ENCODE results near the gene PIEZO2.

Gene PIEZO2

GRCh38 chr18:10771053-10771709 lies 378.2 kb downstream of the PIEZO2 start:
- no peak for DNase-seq

- DNase-seq = no peak
Observed at GRCh38 chr18:10770264-10770663, 379.1 kb downstream of the PIEZO2 start.

DNA sequence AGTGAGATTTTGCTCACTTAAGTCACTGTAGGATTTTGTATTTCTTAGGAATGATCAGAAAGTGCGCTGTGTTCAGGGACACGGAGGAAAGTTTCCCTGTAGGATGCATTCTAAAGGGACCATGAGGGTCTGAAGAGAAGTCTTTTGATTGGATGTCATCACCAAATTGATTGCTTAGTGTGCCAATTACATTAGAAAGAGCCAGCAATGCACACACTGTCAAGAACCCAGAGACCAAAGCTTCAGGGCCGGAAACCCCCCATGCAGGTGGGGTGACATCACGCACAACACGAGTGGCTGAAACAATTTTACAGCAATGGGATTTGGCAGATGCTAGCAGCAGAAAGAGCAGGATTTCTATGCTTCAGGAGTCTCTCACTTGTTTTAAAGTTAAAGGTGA lies 381.1 kb downstream of the PIEZO2 start:
- DNase-seq = no peak

GRCh38 chr18:10767658-10768057 lies 381.7 kb downstream of the PIEZO2 start:
- DNase-seq = no peak

- no peak for DNase-seq
Observed at GRCh38 chr18:10760986-10761385, 388.4 kb downstream of the PIEZO2 start.

DNA sequence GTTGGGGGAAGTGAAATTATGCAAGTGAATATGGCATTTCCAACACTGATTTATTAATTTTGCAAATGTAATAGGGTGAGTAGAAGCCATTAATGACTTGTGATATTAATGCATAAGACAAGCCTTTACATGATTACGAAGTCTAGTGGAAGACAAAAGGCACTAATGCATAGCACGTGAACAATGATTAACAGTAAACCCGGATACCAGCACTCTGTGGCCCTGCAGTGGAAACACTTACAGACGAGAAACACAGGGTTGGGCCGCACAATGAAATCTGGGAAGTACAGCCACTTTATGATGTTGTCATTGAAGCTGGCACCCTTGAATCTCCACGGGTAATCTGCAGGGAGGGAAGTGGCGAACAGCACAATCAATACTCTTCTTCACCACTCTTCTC lies 390.1 kb downstream of the PIEZO2 start:
- no peak for DNase-seq

DNA sequence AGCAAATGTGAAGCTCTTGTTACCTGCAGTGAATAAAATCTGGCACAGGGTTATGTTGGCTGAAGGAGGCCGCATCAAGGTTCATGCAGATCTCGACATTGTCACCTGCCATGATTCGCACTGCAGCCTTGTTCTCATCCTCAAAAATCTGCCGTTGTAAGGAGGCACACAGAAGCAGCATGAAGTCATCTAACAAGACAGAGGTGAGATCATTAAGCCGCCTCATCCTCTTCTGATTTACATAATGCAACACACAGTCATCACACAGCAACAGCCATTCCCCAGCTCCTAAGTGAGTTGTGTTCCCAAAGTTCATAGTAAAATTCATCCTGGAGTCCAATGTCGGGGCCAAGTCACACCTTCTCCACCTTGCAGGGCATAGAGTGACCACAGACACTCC lies 391.4 kb downstream of the PIEZO2 start:
- DNase-seq = no peak

DNA sequence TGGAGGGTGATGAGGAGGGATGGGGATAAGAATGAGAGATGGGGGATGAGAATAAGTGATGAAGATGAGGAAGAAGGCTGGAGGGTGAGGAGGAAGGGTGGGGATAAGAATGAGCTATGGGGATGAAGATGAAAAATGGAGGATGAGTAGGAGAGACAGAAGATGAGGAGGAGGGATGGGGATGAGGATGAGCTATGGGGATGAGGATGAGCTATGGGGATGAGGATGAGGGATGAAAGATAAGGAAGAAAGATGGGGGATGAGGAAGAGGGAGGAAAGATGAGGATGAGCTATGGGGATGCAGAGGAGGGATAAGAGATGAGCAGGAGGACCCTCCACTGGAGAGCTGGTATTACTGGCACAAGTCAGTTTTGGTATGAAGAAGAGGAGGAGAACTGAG lies 392.0 kb downstream of the PIEZO2 start:
- no peak for DNase-seq

GRCh38 chr18:10755855-10756254 lies 393.5 kb downstream of the PIEZO2 start:
- DNase-seq = no peak

DNA sequence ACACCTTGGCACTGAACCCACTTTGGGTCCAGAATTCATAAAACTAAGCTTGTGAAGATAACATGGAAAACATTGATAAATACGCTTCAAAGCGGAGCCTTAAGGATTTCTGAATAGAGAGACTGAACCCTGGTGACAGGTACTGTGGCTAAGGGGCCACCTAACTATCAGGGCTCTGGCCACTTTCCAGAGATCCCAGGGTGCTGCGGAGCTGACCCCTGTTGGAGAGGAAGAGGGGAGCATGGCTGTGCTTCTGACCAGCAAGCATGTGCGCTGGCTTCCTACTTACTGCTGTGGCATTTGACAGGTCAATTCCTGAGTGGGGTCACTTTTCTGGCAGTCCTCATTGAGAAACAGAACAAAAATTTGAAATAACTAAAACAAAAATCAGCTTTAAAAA lies 395.2 kb downstream of the PIEZO2 start:
- DNase-seq = no peak

DNA sequence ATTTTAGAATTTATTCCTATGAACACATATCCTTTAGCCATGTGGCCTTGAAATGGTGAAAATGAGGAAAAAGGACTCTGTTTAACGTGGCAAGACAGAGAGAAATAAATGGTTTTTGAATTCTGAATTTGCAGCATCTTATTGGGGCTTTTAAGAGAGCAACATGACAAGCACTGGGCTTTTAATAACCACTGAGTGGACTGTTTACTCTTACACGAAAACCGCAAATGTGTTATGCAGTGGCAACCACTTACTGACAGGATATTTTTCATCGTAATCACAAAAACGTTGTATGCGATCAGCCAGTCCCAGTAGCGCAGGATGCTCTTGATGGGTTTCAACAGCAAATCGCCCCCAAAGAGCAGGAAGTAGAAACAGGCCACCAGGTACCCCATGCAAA lies 397.0 kb downstream of the PIEZO2 start:
- DNase-seq = no peak

GRCh38 chr18:10751653-10752052 lies 397.7 kb downstream of the PIEZO2 start:
- DNase-seq = no peak

DNA sequence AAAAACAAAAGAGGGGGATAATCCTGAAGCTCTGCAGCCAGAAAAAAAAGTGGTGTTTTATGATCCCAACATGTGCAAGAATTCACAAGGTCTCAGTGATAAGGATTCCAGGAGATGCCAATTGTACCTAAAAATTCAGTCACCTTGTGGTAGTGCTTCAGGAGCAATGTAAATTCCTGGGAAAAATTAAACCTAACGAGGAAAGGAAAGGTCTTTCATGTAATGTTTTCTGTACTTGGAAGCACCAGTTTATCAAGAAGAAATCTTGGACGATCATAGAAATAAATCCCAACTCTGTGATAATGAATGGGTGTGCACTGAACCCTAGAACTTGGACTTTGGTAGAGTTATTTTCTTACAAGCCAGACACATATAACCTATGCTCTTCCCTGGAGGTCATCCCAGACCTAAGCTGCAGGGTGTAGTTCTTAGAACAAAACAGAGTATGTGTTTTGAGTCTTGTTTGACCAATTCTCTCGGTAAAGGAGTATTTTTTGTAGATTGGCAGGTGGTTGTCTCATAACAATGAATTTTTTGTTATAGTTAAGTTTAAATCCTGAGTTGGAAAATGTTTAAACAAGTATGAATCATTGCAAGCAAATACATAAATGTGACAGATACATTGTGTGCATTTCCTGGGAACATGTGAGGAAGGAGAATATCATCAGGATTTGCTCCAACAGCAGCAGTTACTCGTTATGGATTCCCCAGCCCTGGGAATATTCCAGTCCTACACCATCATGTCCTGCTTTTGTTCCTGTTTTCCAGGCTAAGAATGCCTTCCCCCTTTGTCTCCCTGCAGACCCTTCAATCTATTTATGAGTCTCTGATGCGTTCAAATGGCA lies 399.0 kb downstream of the PIEZO2 start:
- DNase-seq = no peak

- DNase-seq = no peak
Observed at GRCh38 chr18:10748641-10749040, 400.7 kb downstream of the PIEZO2 start.

GRCh38 chr18:10745971-10746370 lies 403.4 kb downstream of the PIEZO2 start:
- no peak for DNase-seq

DNA sequence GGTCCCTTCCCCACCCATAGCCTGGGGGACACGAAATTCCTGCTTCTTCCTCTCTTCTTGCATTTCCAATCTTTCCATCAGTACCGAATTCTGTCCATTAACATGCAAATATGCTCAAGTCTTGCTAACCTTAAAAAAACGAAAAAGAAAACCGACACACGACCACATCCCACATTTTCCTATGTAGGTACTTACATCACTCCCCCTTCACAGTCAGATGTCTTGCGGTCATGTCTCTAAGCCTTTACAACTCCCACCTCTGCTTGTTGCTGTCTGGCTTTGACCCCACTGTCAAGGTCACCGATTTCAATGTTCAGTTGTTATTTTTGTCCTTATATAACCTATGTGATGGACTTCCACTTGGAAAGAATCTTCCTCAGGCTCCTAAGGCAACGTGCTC lies 404.1 kb downstream of the PIEZO2 start:
- no peak for DNase-seq

DNA sequence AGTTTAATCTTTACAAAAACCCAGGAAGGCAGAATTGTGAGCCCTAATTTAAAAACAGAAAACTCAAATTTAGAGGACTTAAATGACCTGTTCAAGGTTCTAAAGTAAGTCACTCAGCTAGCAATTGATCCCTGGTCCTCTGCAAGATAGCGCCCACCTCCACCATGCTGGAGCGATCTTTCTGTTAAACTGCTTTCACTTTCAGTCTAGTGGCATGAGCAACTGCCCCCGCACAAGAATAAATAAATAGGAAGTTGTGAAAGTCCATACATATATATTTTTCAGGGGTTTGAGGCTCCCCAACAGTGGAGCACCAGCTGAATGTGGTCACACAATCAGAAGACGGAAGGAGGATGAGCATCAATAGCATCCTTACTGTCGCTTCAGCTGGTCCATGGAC lies 405.6 kb downstream of the PIEZO2 start:
- no peak for DNase-seq

- no peak for DNase-seq
Observed at GRCh38 chr18:10739152-10739551, 410.2 kb downstream of the PIEZO2 start.

DNA sequence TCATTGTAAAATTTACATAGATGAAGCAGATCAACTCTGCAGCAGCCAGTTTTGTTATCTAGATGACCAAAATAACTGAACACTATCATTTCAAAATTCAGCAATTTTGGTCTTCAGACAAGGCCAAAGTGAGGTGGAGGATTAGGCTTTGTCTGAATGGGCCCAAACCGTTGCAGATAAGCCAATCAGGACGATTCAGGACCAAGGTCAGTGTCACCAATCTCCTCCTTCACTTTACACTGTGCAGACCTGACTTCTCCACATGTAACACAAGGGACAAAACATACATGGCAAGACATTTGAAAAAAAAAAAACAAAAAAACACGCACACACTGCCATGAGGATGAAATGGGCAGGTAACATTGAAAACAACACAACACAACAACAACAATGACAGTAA lies 412.4 kb downstream of the PIEZO2 start:
- no peak for DNase-seq

- DNase-seq = no peak
Observed at GRCh38 chr18:10732990-10733389, 416.4 kb downstream of the PIEZO2 start.

GRCh38 chr18:10727477-10727876 lies 421.9 kb downstream of the PIEZO2 start:
- no peak for DNase-seq

DNA sequence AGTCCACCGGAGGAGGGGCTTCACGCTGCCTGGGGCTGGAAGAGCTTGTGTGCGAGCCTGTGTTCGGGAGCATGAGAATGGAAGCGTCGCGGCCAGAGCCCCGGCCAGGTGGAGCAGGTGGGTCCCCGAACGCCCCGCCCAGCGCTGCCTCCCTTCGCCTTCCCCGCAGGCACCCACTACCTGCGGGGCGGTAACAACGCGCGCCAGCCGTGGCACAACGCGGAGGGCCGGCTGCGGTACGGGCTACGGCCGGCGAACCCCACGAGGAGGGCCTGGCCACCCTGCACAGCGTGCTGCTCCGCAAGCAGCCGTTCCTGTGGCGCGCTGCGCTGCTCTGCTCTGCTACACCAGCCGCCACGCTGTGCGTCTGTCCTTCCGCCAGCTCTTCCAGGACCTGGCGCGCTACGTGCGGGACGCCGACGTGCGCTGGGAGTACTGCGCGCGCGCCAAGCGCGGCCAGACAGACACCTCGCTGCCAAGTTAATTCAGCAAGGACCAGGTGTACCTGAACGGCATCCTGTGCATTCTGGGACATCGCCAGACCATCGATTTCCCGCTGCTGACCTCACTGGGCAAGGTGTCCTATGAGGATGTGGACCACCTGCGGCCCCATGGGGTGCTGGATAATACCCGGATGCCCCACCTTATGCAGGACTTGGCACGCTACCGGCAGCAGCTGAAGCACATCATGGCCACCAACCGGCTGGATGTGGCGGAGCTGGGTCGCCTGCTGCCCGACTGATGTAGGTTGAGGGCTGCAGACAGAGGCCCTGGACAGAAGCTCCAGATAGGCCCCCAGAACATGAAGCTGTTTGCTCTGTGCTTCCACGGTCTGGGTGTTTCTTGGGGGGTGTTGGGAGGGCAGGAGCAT lies 422.9 kb downstream of the PIEZO2 start:
- DNase-seq = no peak

GRCh38 chr18:10724666-10725065 lies 424.7 kb downstream of the PIEZO2 start:
- no peak for DNase-seq

- DNase-seq = no peak
Observed at GRCh38 chr18:10723496-10723895, 425.9 kb downstream of the PIEZO2 start.

Measured in NCI-H1694 (cell line).